ENCODE data around the gene RXRA. TPM values are rescaled to one million over a fixed set of nuclear protein-coding genes. Genes with fewer than 3 reads are reported as not detected.

Gene RXRA
- total and polyA plus RNA-seq, 2 of the 13 experiments (the other 11 are each of a cell fraction or from before 2014, with no cell fraction given) = 18.9 to 29.2 TPM

DNA sequence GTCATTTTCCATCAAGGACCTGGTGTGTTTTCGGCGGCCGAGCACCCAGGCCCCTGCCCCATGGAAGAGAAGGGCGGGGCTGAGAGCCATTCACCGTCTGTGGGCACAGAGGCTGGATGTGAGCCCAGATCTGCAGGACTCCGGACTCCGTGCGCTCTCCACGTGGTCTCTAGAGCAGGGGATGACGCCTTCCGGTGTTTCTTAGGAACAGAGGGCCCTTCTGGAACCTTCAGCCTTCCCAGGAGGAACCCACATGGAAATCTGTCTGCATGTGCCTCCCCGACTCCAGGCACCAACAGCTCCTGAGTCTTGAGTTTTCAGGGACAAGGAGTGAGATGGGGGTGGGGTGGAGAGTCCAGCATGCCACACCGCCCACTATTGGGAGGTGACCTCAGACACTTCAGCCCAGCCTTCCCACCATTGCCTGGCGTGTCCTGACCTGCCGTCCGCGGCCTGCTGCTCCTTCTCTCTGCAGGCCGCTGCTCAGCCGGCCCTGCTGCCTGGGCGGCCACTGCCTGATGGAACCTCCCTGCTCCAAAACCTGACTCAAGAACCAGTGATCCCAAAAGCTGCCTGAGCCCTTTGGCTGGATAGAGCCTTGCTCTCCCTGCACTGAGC is 2.4 kb upstream of the RXRA start (continued):
- TF ChIP-seq, protein P1, sequence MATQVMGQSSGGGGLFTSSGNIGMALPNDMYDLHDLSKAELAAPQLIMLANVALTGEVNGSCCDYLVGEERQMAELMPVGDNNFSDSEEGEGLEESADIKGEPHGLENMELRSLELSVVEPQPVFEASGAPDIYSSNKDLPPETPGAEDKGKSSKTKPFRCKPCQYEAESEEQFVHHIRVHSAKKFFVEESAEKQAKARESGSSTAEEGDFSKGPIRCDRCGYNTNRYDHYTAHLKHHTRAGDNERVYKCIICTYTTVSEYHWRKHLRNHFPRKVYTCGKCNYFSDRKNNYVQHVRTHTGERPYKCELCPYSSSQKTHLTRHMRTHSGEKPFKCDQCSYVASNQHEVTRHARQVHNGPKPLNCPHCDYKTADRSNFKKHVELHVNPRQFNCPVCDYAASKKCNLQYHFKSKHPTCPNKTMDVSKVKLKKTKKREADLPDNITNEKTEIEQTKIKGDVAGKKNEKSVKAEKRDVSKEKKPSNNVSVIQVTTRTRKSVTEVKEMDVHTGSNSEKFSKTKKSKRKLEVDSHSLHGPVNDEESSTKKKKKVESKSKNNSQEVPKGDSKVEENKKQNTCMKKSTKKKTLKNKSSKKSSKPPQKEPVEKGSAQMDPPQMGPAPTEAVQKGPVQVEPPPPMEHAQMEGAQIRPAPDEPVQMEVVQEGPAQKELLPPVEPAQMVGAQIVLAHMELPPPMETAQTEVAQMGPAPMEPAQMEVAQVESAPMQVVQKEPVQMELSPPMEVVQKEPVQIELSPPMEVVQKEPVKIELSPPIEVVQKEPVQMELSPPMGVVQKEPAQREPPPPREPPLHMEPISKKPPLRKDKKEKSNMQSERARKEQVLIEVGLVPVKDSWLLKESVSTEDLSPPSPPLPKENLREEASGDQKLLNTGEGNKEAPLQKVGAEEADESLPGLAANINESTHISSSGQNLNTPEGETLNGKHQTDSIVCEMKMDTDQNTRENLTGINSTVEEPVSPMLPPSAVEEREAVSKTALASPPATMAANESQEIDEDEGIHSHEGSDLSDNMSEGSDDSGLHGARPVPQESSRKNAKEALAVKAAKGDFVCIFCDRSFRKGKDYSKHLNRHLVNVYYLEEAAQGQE (IDR thresholded peaks at IDR 0.05; ENCODE audit: borderline replicate concordance in 1 of 2, low read depth in 1 of 2, low read length in 2 of 2) = no peak
- TF ChIP-seq, protein P2, sequence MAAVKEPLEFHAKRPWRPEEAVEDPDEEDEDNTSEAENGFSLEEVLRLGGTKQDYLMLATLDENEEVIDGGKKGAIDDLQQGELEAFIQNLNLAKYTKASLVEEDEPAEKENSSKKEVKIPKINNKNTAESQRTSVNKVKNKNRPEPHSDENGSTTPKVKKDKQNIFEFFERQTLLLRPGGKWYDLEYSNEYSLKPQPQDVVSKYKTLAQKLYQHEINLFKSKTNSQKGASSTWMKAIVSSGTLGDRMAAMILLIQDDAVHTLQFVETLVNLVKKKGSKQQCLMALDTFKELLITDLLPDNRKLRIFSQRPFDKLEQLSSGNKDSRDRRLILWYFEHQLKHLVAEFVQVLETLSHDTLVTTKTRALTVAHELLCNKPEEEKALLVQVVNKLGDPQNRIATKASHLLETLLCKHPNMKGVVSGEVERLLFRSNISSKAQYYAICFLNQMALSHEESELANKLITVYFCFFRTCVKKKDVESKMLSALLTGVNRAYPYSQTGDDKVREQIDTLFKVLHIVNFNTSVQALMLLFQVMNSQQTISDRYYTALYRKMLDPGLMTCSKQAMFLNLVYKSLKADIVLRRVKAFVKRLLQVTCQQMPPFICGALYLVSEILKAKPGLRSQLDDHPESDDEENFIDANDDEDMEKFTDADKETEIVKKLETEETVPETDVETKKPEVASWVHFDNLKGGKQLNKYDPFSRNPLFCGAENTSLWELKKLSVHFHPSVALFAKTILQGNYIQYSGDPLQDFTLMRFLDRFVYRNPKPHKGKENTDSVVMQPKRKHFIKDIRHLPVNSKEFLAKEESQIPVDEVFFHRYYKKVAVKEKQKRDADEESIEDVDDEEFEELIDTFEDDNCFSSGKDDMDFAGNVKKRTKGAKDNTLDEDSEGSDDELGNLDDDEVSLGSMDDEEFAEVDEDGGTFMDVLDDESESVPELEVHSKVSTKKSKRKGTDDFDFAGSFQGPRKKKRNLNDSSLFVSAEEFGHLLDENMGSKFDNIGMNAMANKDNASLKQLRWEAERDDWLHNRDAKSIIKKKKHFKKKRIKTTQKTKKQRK (IDR thresholded peaks at IDR 0.05; ENCODE audit: low read length) = no peak
- TF ChIP-seq ZNF780A (CRISPR knock-in tag; IDR thresholded peaks at IDR 0.05) (no peak; the same call in none of the 2 replicates), HMG20B (CRISPR knock-in tag; conservative IDR thresholded peaks at IDR 0.05) (no peak), RELA (CRISPR knock-in tag; IDR thresholded peaks at IDR 0.05) (no peak), ZNF235 (CRISPR knock-in tag; IDR thresholded peaks at IDR 0.05; ENCODE audit: borderline replicate concordance) (no peak), HNRNPK (IDR thresholded peaks at IDR 0.05; ENCODE audit: low read depth, low read length, poor library complexity, severe bottlenecking) (no peak), HDAC6 (IDR thresholded peaks at IDR 0.05; ENCODE audit: low read depth, low read length) (no peak), BRCA1 (CRISPR knock-in tag; IDR thresholded peaks at IDR 0.05) (peak; percentile 63; the same call in 1 of the 2 replicates), ZMAT3 (CRISPR knock-in tag; conservative IDR thresholded peaks at IDR 0.05) (peak; percentile 92), ZNF17 (CRISPR knock-in tag; IDR thresholded peaks at IDR 0.05) (no peak), DPF2 (CRISPR knock-in tag; IDR thresholded peaks at IDR 0.05; ENCODE audit: borderline replicate concordance, low read depth) (no peak), POLR2AphosphoS2 (IDR thresholded peaks at IDR 0.05; ENCODE audit: low read depth, low read length) (no peak), WIZ (CRISPR knock-in tag; IDR thresholded peaks at IDR 0.05) (0 out of 2 replicates have a peak, but pooled peaks have one; percentile 31), CBX1 (IDR thresholded peaks at IDR 0.05; ENCODE audit: low read depth) (no peak), ZEB1 (IDR thresholded peaks at IDR 0.05; ENCODE audit: insufficient replicate concordance, low read depth) (no peak), YEATS4 (CRISPR knock-in tag; IDR thresholded peaks at IDR 0.05; ENCODE audit: borderline replicate concordance) (peak; percentile 76)
- TF ChIP-seq, protein P3, sequence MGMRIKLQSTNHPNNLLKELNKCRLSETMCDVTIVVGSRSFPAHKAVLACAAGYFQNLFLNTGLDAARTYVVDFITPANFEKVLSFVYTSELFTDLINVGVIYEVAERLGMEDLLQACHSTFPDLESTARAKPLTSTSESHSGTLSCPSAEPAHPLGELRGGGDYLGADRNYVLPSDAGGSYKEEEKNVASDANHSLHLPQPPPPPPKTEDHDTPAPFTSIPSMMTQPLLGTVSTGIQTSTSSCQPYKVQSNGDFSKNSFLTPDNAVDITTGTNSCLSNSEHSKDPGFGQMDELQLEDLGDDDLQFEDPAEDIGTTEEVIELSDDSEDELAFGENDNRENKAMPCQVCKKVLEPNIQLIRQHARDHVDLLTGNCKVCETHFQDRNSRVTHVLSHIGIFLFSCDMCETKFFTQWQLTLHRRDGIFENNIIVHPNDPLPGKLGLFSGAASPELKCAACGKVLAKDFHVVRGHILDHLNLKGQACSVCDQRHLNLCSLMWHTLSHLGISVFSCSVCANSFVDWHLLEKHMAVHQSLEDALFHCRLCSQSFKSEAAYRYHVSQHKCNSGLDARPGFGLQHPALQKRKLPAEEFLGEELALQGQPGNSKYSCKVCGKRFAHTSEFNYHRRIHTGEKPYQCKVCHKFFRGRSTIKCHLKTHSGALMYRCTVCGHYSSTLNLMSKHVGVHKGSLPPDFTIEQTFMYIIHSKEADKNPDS (CRISPR knock-in tag; IDR thresholded peaks at IDR 0.05) = no peak
- TF ChIP-seq, protein P4, sequence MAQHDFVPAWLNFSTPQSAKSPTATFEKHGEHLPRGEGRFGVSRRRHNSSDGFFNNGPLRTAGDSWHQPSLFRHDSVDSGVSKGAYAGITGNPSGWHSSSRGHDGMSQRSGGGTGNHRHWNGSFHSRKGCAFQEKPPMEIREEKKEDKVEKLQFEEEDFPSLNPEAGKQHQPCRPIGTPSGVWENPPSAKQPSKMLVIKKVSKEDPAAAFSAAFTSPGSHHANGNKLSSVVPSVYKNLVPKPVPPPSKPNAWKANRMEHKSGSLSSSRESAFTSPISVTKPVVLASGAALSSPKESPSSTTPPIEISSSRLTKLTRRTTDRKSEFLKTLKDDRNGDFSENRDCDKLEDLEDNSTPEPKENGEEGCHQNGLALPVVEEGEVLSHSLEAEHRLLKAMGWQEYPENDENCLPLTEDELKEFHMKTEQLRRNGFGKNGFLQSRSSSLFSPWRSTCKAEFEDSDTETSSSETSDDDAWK (CRISPR knock-in tag; IDR thresholded peaks at IDR 0.05) = no peak
